GM06990 (cell line): ENCODE data around the gene MOB2.

Source experiments
- DNase-seq: peaks from one replicate; pipeline ENCODE4 v3.0.0-alpha.2; 2011; ENCODE audit not compliant: insufficient read length; ENCODE audit errors: extremely low read depth
- H3K27me3 ChIP-seq: replicated peaks from 2 replicates; pipeline ENCODE4 v1.6.0; 2011; ENCODE audit warnings: low read length; ENCODE audit not compliant: control insufficient read depth, insufficient read depth
- H3K36me3 ChIP-seq: 2 replicates; pipeline ENCODE4 v1.5.1; 2011; ENCODE audit warnings: low read length; ENCODE audit not compliant: control insufficient read depth, insufficient read depth
- H3K4me3 ChIP-seq: replicated peaks from 2 replicates; pipeline ENCODE4 v1.5.1; 2011; ENCODE audit warnings: low read depth, mild to moderate bottlenecking, control low read depth, low read length
- CTCF ChIP-seq: IDR thresholded peaks from 2 replicates; pipeline ENCODE4 v1.5.1; 2011; ENCODE audit warnings: low read length, control low read depth, mild to moderate bottlenecking, inconsistent platforms; ENCODE audit not compliant: insufficient read depth, poor library complexity, severe bottlenecking

Gene MOB2

GRCh38 chr11:1490651-1491050 lies 4.1 kb upstream of the MOB2 start:
- Histone ChIP-seq H3K4me3 (no peak overlapping the region), H3K27me3 (no peaks in the 10 kb centered on the region), H3K36me3 (no peaks in the 10 kb centered on the region)
- TF ChIP-seq CTCF = no peak
- DNase-seq = no peak

GRCh38 chr11:1488575-1489180 lies 2.1 kb upstream of the MOB2 start:
- Histone ChIP-seq H3K4me3 (no peak overlapping the region), H3K27me3 (no peaks in the 10 kb centered on the region), H3K36me3 (no peaks in the 10 kb centered on the region)
- DNase-seq = no peak
- no peak for TF ChIP-seq CTCF

- no peak for DNase-seq
- H3K4me3 ChIP-seq = no peak overlapping the region
- TF ChIP-seq CTCF = no peak
These were observed 1.4 kb upstream of the MOB2 start for GRCh38 chr11:1487851-1488574.

GRCh38 chr11:1487091-1487850 lies 692 bp upstream of the MOB2 start:
- no peak for DNase-seq
- H3K27me3 ChIP-seq = no peaks in the 10 kb centered on the region
- no peak for TF ChIP-seq CTCF
- no peaks in the 10 kb centered on the region; the same call in 1 of the 2 replicates for H3K36me3 ChIP-seq
- no peak overlapping the region for H3K4me3 ChIP-seq

More at GRCh38 chr11:1487851-1488574, 1.4 kb upstream of the MOB2 start:
- no peaks in the 10 kb centered on the region for H3K36me3 ChIP-seq
- no peaks in the 10 kb centered on the region for H3K27me3 ChIP-seq

GRCh38 chr11:1485504-1485885 lies 1.1 kb downstream of the MOB2 start:
- H3K36me3 ChIP-seq = no peaks in the 10 kb centered on the region; the same call in 1 of the 2 replicates
- no peak for DNase-seq
- H3K27me3 ChIP-seq = no peaks in the 10 kb centered on the region
- H3K4me3 ChIP-seq = no peak overlapping the region
- no peak for TF ChIP-seq CTCF
